ENCODE measurements around the gene PRICKLE4. TPM values are rescaled to one million over a fixed set of nuclear protein-coding genes. Genes with fewer than 3 reads are reported as not detected.
A peak's percentile ranks its signal among the peaks of the same experiment; 100 is the strongest.

The PRICKLE4 gene
- total and polyA plus RNA-seq, 2 of the 13 experiments (the other 11 are each of a cell fraction or from before 2014, with no cell fraction given) = 0.92 to 1.2 TPM

DNA sequence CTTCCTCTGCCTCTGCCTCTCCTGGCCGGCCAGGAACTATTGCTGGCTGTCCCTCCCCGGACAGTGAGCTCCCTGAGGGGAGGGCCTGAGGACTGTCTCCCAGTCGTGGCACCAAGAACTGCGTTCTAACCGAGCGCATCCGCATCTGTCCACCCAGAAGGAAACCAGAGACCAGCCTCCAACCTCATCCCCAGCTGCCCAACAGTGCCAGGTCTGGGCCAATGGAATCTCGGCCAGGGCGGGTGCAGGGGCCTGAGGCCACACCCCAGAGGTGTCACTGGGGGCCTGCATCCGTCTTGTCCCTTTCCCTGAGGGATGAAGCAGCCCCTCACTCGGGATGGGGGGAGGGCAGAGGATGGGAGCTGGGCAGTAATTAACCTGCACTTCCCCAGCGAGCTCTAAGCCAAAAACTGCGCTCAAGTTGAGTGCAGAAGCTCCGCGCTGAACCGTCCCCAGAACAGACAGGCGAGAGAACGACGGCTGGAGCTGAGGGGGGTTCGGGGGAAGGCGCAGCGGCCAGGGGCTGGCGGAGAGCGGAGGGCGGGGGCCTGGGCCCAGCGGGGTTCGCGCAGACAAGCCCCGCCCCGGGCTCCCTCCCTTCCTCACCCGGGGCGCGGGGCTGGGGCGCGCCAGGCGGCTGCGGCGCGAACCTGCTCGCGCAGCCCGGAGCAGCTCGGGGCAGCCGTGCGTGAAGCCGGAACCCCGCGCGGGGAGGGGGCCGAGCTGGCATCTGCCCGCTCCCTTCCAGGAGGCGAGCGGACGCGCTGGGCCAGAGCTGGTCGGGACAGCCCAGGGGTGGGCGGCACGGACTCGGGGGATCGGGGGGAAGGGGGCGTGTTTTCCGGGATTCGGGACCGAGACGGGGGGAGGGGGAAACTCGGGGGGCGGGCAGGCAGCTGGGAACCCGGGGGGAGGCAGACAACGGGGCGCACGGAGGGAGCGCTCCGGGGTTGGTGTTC lies 46.6 kb upstream of the PRICKLE4 start (continued):
- TF ChIP-seq RORA (CRISPR knock-in tag; IDR thresholded peaks at IDR 0.05) = no peak
- TF ChIP-seq, protein P1, sequence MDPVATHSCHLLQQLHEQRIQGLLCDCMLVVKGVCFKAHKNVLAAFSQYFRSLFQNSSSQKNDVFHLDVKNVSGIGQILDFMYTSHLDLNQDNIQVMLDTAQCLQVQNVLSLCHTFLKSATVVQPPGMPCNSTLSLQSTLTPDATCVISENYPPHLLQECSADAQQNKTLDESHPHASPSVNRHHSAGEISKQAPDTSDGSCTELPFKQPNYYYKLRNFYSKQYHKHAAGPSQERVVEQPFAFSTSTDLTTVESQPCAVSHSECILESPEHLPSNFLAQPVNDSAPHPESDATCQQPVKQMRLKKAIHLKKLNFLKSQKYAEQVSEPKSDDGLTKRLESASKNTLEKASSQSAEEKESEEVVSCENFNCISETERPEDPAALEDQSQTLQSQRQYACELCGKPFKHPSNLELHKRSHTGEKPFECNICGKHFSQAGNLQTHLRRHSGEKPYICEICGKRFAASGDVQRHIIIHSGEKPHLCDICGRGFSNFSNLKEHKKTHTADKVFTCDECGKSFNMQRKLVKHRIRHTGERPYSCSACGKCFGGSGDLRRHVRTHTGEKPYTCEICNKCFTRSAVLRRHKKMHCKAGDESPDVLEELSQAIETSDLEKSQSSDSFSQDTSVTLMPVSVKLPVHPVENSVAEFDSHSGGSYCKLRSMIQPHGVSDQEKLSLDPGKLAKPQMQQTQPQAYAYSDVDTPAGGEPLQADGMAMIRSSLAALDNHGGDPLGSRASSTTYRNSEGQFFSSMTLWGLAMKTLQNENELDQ (CRISPR knock-in tag; IDR thresholded peaks at IDR 0.05; ENCODE audit: borderline replicate concordance) = no peak
- TF ChIP-seq, protein P2, sequence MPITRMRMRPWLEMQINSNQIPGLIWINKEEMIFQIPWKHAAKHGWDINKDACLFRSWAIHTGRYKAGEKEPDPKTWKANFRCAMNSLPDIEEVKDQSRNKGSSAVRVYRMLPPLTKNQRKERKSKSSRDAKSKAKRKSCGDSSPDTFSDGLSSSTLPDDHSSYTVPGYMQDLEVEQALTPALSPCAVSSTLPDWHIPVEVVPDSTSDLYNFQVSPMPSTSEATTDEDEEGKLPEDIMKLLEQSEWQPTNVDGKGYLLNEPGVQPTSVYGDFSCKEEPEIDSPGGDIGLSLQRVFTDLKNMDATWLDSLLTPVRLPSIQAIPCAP (CRISPR knock-in tag; IDR thresholded peaks at IDR 0.05; ENCODE audit: low read depth) = no peak
- no peak for TF ChIP-seq FOXK1 (CRISPR knock-in tag; IDR thresholded peaks at IDR 0.05; ENCODE audit: borderline replicate concordance, low read depth)
- peak; percentile 75; the same call in 1 of the 2 replicates for TF ChIP-seq HOXA9 (CRISPR knock-in tag; IDR thresholded peaks at IDR 0.05; ENCODE audit: borderline replicate concordance)
- TF ChIP-seq, protein P3, sequence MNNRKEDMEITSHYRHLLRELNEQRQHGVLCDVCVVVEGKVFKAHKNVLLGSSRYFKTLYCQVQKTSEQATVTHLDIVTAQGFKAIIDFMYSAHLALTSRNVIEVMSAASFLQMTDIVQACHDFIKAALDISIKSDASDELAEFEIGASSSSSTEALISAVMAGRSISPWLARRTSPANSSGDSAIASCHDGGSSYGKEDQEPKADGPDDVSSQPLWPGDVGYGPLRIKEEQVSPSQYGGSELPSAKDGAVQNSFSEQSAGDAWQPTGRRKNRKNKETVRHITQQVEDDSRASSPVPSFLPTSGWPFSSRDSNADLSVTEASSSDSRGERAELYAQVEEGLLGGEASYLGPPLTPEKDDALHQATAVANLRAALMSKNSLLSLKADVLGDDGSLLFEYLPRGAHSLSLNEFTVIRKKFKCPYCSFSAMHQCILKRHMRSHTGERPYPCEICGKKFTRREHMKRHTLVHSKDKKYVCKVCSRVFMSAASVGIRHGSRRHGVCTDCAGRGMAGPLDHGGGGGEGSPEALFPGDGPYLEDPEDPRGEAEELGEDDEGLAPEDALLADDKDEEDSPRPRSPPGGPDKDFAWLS (CRISPR knock-in tag; IDR thresholded peaks at IDR 0.05; ENCODE audit: borderline replicate concordance) = no peak
- TF ChIP-seq POLR2AphosphoS5 (IDR thresholded peaks at IDR 0.05; ENCODE audit: low read depth, low read length) = no peak
- TF ChIP-seq, protein P4, sequence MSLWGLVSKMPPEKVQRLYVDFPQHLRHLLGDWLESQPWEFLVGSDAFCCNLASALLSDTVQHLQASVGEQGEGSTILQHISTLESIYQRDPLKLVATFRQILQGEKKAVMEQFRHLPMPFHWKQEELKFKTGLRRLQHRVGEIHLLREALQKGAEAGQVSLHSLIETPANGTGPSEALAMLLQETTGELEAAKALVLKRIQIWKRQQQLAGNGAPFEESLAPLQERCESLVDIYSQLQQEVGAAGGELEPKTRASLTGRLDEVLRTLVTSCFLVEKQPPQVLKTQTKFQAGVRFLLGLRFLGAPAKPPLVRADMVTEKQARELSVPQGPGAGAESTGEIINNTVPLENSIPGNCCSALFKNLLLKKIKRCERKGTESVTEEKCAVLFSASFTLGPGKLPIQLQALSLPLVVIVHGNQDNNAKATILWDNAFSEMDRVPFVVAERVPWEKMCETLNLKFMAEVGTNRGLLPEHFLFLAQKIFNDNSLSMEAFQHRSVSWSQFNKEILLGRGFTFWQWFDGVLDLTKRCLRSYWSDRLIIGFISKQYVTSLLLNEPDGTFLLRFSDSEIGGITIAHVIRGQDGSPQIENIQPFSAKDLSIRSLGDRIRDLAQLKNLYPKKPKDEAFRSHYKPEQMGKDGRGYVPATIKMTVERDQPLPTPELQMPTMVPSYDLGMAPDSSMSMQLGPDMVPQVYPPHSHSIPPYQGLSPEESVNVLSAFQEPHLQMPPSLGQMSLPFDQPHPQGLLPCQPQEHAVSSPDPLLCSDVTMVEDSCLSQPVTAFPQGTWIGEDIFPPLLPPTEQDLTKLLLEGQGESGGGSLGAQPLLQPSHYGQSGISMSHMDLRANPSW (CRISPR knock-in tag; IDR thresholded peaks at IDR 0.05; ENCODE audit: borderline replicate concordance) = no peak
- no peak; the same call in 1 of the 2 replicates for TF ChIP-seq CHD4 (IDR thresholded peaks at IDR 0.05; ENCODE audit: borderline replicate concordance, low read length)
- TF ChIP-seq SP4 (CRISPR knock-in tag; IDR thresholded peaks at IDR 0.05) = peak; percentile 73; the same call in 1 of the 2 replicates
- TF ChIP-seq, protein P5, sequence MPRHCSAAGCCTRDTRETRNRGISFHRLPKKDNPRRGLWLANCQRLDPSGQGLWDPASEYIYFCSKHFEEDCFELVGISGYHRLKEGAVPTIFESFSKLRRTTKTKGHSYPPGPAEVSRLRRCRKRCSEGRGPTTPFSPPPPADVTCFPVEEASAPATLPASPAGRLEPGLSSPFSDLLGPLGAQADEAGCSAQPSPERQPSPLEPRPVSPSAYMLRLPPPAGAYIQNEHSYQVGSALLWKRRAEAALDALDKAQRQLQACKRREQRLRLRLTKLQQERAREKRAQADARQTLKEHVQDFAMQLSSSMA (CRISPR knock-in tag; IDR thresholded peaks at IDR 0.05) = no peak
- no peak for TF ChIP-seq ATM (IDR thresholded peaks at IDR 0.05; ENCODE audit: borderline replicate concordance)
- peak; percentile 65 for TF ChIP-seq ZFX (CRISPR knock-in tag; IDR thresholded peaks at IDR 0.05; ENCODE audit: low read depth)
- TF ChIP-seq, protein P6, sequence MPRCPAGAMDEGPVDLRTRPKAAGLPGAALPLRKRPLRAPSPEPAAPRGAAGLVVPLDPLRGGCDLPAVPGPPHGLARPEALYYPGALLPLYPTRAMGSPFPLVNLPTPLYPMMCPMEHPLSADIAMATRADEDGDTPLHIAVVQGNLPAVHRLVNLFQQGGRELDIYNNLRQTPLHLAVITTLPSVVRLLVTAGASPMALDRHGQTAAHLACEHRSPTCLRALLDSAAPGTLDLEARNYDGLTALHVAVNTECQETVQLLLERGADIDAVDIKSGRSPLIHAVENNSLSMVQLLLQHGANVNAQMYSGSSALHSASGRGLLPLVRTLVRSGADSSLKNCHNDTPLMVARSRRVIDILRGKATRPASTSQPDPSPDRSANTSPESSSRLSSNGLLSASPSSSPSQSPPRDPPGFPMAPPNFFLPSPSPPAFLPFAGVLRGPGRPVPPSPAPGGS (CRISPR knock-in tag; IDR thresholded peaks at IDR 0.05) = peak; percentile 87; the same call in 1 of the 2 replicates
- no peak for TF ChIP-seq ZNF557 (CRISPR knock-in tag; IDR thresholded peaks at IDR 0.05)

Measured in HepG2 (cell line).